Stomach (tissue), 9 donors: ENCODE results near the gene HIVEP1. TPM values are rescaled to one million over a fixed set of nuclear protein-coding genes. Genes with fewer than 3 reads are reported as not detected.

Experiments used
- DNase-seq, 2 donors: peaks; one replicate each; pipeline versions ENCODE4 v3.0.0 to v3.0.0-alpha.2; 2013 to 2019
- H3K27ac ChIP-seq, 5 donors: fragments of 200-600 bp in 4 of 5; sonication (generic) in 4 of 5; one replicate each; pipeline ENCODE4 v1.5.1; 2013 to 2019; ENCODE audit warnings: mild to moderate bottlenecking in 1 of 5, moderate library complexity in 1 of 5
- H3K27me3 ChIP-seq, 3 donors: fragments of 200-600 bp; sonication (generic); one replicate each; pipeline ENCODE4 v1.5.1; 2017 to 2019; ENCODE audit warnings: mixed run types in 1 of 3
- H3K36me3 ChIP-seq, 4 donors: fragments of 200-600 bp; sonication (generic); 1 replicate in 3 of 4; 2 replicates in 1 of 4; pipeline ENCODE4 v1.5.1; 2016 to 2019
- H3K4me1 ChIP-seq, 4 donors: fragments of 200-600 bp; sonication (generic); one replicate each; pipeline ENCODE4 v1.5.1; 2016 to 2019
- H3K4me3 ChIP-seq, 4 donors: fragments of 200-600 bp; sonication (generic) in 3 of 4; one replicate each; pipeline ENCODE4 v1.5.1; 2016 to 2019; ENCODE audit warnings: mild to moderate bottlenecking in 1 of 4
- H3K9me3 ChIP-seq, 4 donors: fragments of 200-600 bp; sonication (generic); one replicate each; pipeline ENCODE4 v1.5.1; 2016 to 2019
- CTCF ChIP-seq, 7 experiments: fragments of 450-650 bp in 4 of 7; fragments of 200-600 bp in 3 of 7; sonication (generic) in 3 of 7; IDR thresholded peaks; one replicate each; pipeline ENCODE4 v1.5.1; 2016 to 2019; ENCODE audit warnings: antibody characterized with exemption in 7 of 7, control low read depth in 2 of 7, mild to moderate bottlenecking in 1 of 7
- EP300 ChIP-seq: sonication (generic); formaldehyde crosslinking; IDR thresholded peaks from one replicate; pipeline ENCODE4 v1.6.1; 2017; ENCODE audit warnings: antibody characterized with exemption
- POLR2A ChIP-seq, 4 donors: fragments of 450-650 bp; IDR thresholded peaks; one replicate each; pipeline ENCODE4 v1.6.1; 2016; ENCODE audit warnings: antibody characterized with exemption in 4 of 4, control low read depth in 2 of 4, mild to moderate bottlenecking in 1 of 4, moderate library complexity in 1 of 4
- POLR2AphosphoS5 ChIP-seq, 3 donors: sonication (generic); formaldehyde crosslinking; IDR thresholded peaks; one replicate each; pipeline ENCODE4 v1.6.1; 2016; ENCODE audit warnings: antibody characterized with exemption in 3 of 3
- WGBS, 5 donors: extraction: QIAGEN DNeasy Blood & Tissue Kit in 3 of 5; methylation state at CpG; one replicate each; pipeline versions ENCODE4 v1.1.5 to v1.1.7; 2013 to 2018; 5-methylcytosine and 5-hydroxymethylcytosine counted together
- intact Hi-C: fragments of 100-400 bp; cut with DNase I; formaldehyde crosslinking; loops from one replicate; pipeline ENCODE4 v1.15.1; 2023; ENCODE audit warnings: low total_unique reads
- polyA plus RNA-seq, 3 donors: library from polyadenylated mRNA; stranded (reverse); fragments of 200-250 nt; gene quantifications; one replicate each; pipeline ENCODE4 v1.2.3, GENCODE V29; 2013
- total RNA-seq, 5 donors: library from RNA; depleted of rRNA; stranded (reverse); fragments of >200 nt; gene quantifications; one replicate each; pipeline versions ENCODE4 v1.1.0 to v1.2.3, GENCODE V29; 2014 to 2016
- donor health status: healthy with polysubstance abuse.
- donor health status: Bipolar disorder and iron deficiency.
- donor health status: healthy.

HIVEP1 gene
- total and polyA plus RNA-seq, 8 donors: 2.0 to 19.6 (median 14.1) TPM

- intact Hi-C loops: no loop called here
- TF ChIP-seq CTCF (IDR thresholded peaks at IDR 0.05): no peak
- no peak for TF ChIP-seq EP300
- no peak for TF ChIP-seq POLR2AphosphoS5 (IDR thresholded peaks at IDR 0.05)
- no peak for TF ChIP-seq POLR2A (IDR thresholded peaks at IDR 0.05)
- no peak for DNase-seq
- Histone ChIP-seq H3K9me3 (peaks cover 0 to 4% (median 2%) of the 10 kb centered on the region in 4 donors), H3K4me3 (no peak overlapping the region), H3K36me3 (peaks cover 0 to 8% (median 3%) of the 10 kb centered on the region in 4 donors), H3K27me3 (no peaks in the 10 kb centered on the region), H3K4me1 (peaks cover 8 to 36% (median 16%) of the 10 kb centered on the region in 4 donors), H3K27ac (no peak overlapping the region)
- 89 to 100% (median 93%) methylated on average over 2 of the region's 2 CpGs for WGBS, 5 donors
These were observed 19.0 kb downstream of the HIVEP1 start for GRCh38 chr6:12030993-12031550.

GRCh38 chr6:12032783-12033573 is 20.9 kb downstream of the HIVEP1 start:
- WGBS, 5 donors: 58 to 72% (median 61%) methylated on average over 8 of the region's 8 CpGs
- Histone ChIP-seq H3K27ac (no peak overlapping the region), H3K9me3 (peaks cover 0 to 4% (median 2%) of the 10 kb centered on the region in 4 donors)

GRCh38 chr6:12033770-12034169 is 21.7 kb downstream of the HIVEP1 start:
- intact Hi-C loops: no loop called here
- Histone ChIP-seq H3K27ac (no peak overlapping the region), H3K9me3 (peaks cover 0 to 4% (median 2%) of the 10 kb centered on the region in 4 donors), H3K4me1 (peaks cover 0 to 26% (median 15%) of the 10 kb centered on the region in 4 donors), H3K27me3 (no peaks in the 10 kb centered on the region), H3K4me3 (no peak overlapping the region), H3K36me3 (peaks cover 0 to 8% (median 3%) of the 10 kb centered on the region in 4 donors)
- TF ChIP-seq CTCF (IDR thresholded peaks at IDR 0.05) (no peak), POLR2A (IDR thresholded peaks at IDR 0.05) (no peak)
- DNase-seq: no peak
- WGBS, 5 donors: 38 to 46% (median 40%) methylated on average over 4 of the region's 4 CpGs

More at GRCh38 chr6:12032783-12033573, 20.9 kb downstream of the HIVEP1 start:
- DNase-seq: no peak
- H3K4me1 ChIP-seq: peaks cover 0 to 26% (median 15%) of the 10 kb centered on the region in 4 donors
- no peak overlapping the region for H3K4me3 ChIP-seq
- no peaks in the 10 kb centered on the region for H3K27me3 ChIP-seq
- H3K36me3 ChIP-seq: peaks cover 0 to 8% (median 3%) of the 10 kb centered on the region in 4 donors
- intact Hi-C loops: no loop called here
- no peak for TF ChIP-seq EP300

GRCh38 chr6:12034349-12034748 is 22.2 kb downstream of the HIVEP1 start:
- Histone ChIP-seq H3K4me3 (no peak overlapping the region), H3K4me1 (peaks cover 0 to 26% (median 15%) of the 10 kb centered on the region in 4 donors), H3K9me3 (peaks cover 0 to 4% (median 2%) of the 10 kb centered on the region in 4 donors), H3K27me3 (no peaks in the 10 kb centered on the region), H3K36me3 (peaks cover 0 to 7% (median 2%) of the 10 kb centered on the region in 4 donors), H3K27ac (no peak overlapping the region)
- no peak for TF ChIP-seq EP300
- no peak for TF ChIP-seq CTCF (IDR thresholded peaks at IDR 0.05)
- no peak for TF ChIP-seq POLR2AphosphoS5 (IDR thresholded peaks at IDR 0.05)
- TF ChIP-seq POLR2A (IDR thresholded peaks at IDR 0.05): no peak
- intact Hi-C loops: no loop called here
- no peak for DNase-seq
- 42 to 65% (median 56%) methylated on average over 3 of the region's 3 CpGs for WGBS, 5 donors
